GM12878 (cell line): ENCODE results near the gene NAGA. TPM values are rescaled to one million over a fixed set of nuclear protein-coding genes. Genes with fewer than 3 reads are reported as not detected.

Source experiments
- ATAC-seq: fragments of 200-7000 bp; cut with Tn5 transposase; 3 replicates; pipeline ENCODE4 v1.9.1; 2020; ENCODE audit warnings: mild to moderate bottlenecking, moderate library complexity
- BruUV-seq: library from RNA; stranded (reverse); fragments of 400-500 nt; replicated peaks from 2 replicates; lab custom pipeline; 2021; lab: Mats Ljungman, UMichigan
- CTCF ChIA-PET: fragments of 300-600 bp; sonication (Branson Sonifier 250); formaldehyde crosslinking; extraction: SDS; loops from one replicate; lab custom pipeline; 2021; ENCODE audit warnings: inconsistent platforms; lab: Yijun Ruan, JAX
- POLR2A ChIA-PET: fragments of 350-600 bp; formaldehyde crosslinking; extraction: SDS; loops from one replicate; lab custom pipeline; 2021; ENCODE audit warnings: inconsistent platforms; lab: Charles Lee
- RAD21 ChIA-PET: fragments of 300-600 bp; sonication (Branson Sonifier 250); formaldehyde crosslinking; loops from one replicate; lab custom pipeline; 2023; ENCODE audit warnings: antibody characterized with exemption; ENCODE audit not compliant: unreplicated experiment; lab: Charles Lee
- SMC1A ChIA-PET: fragments of 300-600 bp; sonication (Branson Sonifier 250); formaldehyde crosslinking; loops from one replicate; lab custom pipeline; 2023; ENCODE audit not compliant: unreplicated experiment, uncharacterized antibody; lab: Charles Lee
- DNase-seq: peaks from one replicate; pipeline ENCODE4 v3.0.0-alpha.2; 2011; ENCODE audit warnings: low read depth, low spot score
- FAIRE-seq: peaks from 3 replicates; lab custom pipeline; 2011; peaks lifted over from hg19 to GRCh38; lab: Jason Lieb, UNC
- H2AFZ ChIP-seq: 2 replicates; pipeline ENCODE4 v1.6.0; 2011; ENCODE audit warnings: low read depth, low read length, control low read depth; ENCODE audit not compliant: control insufficient read depth
- H3K27ac ChIP-seq: 2 replicates; pipeline ENCODE4 v1.5.1; 2011; ENCODE audit warnings: control low read depth; ENCODE audit not compliant: control insufficient read depth, insufficient read depth
- H3K27me3 ChIP-seq, 2 experiments: replicated peaks in 1 of 2; 2 replicates each; pipeline versions ENCODE4 v1.6.0 to v1.6.1; 2011; ENCODE audit warnings: low read length in 1 of 2; ENCODE audit not compliant: control insufficient read depth in 2 of 2, insufficient read depth in 2 of 2
- H3K36me3 ChIP-seq, 2 experiments: 2 replicates each; pipeline ENCODE4 v1.5.1; 2011; ENCODE audit warnings: low read length in 1 of 2; ENCODE audit not compliant: control insufficient read depth in 2 of 2, insufficient read depth in 2 of 2
- H3K4me1 ChIP-seq: 2 replicates; pipeline ENCODE4 v1.6.1; 2011; ENCODE audit warnings: mild to moderate bottlenecking, low read length, moderate library complexity, mixed read lengths; ENCODE audit not compliant: control insufficient read depth, insufficient read depth
- H3K4me2 ChIP-seq: 2 replicates; pipeline ENCODE4 v1.6.0; 2011; ENCODE audit warnings: control low read depth; ENCODE audit not compliant: control insufficient read depth, insufficient read depth
- H3K4me3 ChIP-seq: fragments of 200-600 bp; sonication (generic); 2 replicates; pipeline ENCODE4 v1.5.1; 2016
- H3K79me2 ChIP-seq: 2 replicates; pipeline ENCODE4 v1.6.0; 2011; ENCODE audit warnings: low read length; ENCODE audit not compliant: control insufficient read depth, insufficient read depth
- H3K9ac ChIP-seq: 2 replicates; pipeline ENCODE4 v1.8.0; 2011; ENCODE audit warnings: low read length, control low read depth, mixed read lengths; ENCODE audit not compliant: control insufficient read depth, insufficient read depth
- H3K9me3 ChIP-seq: replicated peaks from 3 replicates; pipeline ENCODE4 v1.5.1; 2011; ENCODE audit warnings: mild to moderate bottlenecking, low read length; ENCODE audit not compliant: control insufficient read depth, insufficient read depth
- H4K20me1 ChIP-seq: 2 replicates; pipeline ENCODE4 v1.6.0; 2011; ENCODE audit not compliant: control insufficient read depth, insufficient read depth
- FOS ChIP-seq: IDR thresholded peaks from 3 replicates; pipeline ENCODE4 v1.6.1; 2011; ENCODE audit warnings: borderline replicate concordance; ENCODE audit not compliant: insufficient read length; ENCODE audit errors: extremely low read depth
- FOXK2 ChIP-seq: fragments of 450-650 bp; IDR thresholded peaks from 2 replicates; pipeline ENCODE4 v1.6.1; 2017; ENCODE audit warnings: mild to moderate bottlenecking, moderate library complexity
- MEF2A ChIP-seq: IDR thresholded peaks from 2 replicates; pipeline ENCODE4 v1.6.1; 2011; ENCODE audit warnings: low read depth, mild to moderate bottlenecking, low read length, moderate library complexity; ENCODE audit not compliant: insufficient read depth
- MLLT1 ChIP-seq: fragments of 450-650 bp; IDR thresholded peaks from 2 replicates; pipeline ENCODE4 v1.6.1; 2016; ENCODE audit warnings: mild to moderate bottlenecking
- MYB ChIP-seq: fragments of 150-350 bp; IDR thresholded peaks from 2 replicates; pipeline ENCODE4 v1.6.1; 2014; ENCODE audit warnings: mild to moderate bottlenecking, low read depth, low read length, borderline replicate concordance
- NFIC ChIP-seq: IDR thresholded peaks from 2 replicates; pipeline ENCODE4 v1.6.1; 2012; ENCODE audit warnings: low read depth, mild to moderate bottlenecking, inconsistent platforms, low read length, moderate library complexity
- NKRF ChIP-seq: fragments of 450-650 bp; conservative IDR thresholded peaks from 2 replicates; pipeline ENCODE4 v1.6.1; 2017; ENCODE audit warnings: mild to moderate bottlenecking, moderate library complexity
- RELA ChIP-seq: fragments of 450-650 bp; IDR thresholded peaks from 2 replicates; pipeline ENCODE4 v1.8.0; 2014; ENCODE audit warnings: borderline replicate concordance; ENCODE audit not compliant: partially characterized antibody
- RFX5 ChIP-seq: IDR thresholded peaks from 2 replicates; pipeline ENCODE4 v1.6.1; 2011; ENCODE audit warnings: low read depth, low read length, improper control_type of control experiment
- SUZ12 ChIP-seq: fragments of 200-600 bp; sonication (generic); IDR thresholded peaks from one replicate; pipeline ENCODE4 v1.6.1; 2018; ENCODE audit warnings: antibody characterized with exemption, mild to moderate bottlenecking; ENCODE audit not compliant: unreplicated experiment
- WGBS: methylation state at CpG from one replicate; pipeline ENCODE4 v1.1.6; 2016; ENCODE audit warnings: low lambda C conversion rate; ENCODE audit not compliant: insufficient replicate concordance, insufficient coverage; ENCODE audit errors: missing lambda C conversion rate; 5-methylcytosine and 5-hydroxymethylcytosine counted together
- in situ Hi-C: fragments of 300-500 bp; cut with MboI; formaldehyde crosslinking; loops from 9 replicates; pipeline ENCODE4 v1.14.3; 2018; ENCODE audit warnings: mixed read lengths
- intact Hi-C: fragments of 100-400 bp; cut with micrococcal nuclease; formaldehyde crosslinking; loops from one replicate; pipeline ENCODE4 v1.14.2; 2022; ENCODE audit not compliant: unreplicated experiment
- polyA plus RNA-seq, 11 experiments: library from polyadenylated mRNA; depleted of rRNA in 4 of 11; unstranded in 6 of 11; stranded (reverse) in 5 of 11; fragments of >200 nt; fragmentation: Nextera tagmentation in 4 of 11; fragmentation: Illumina TruSeq in 1 of 11; extraction: Ambion mirVana in 4 of 11; extraction: Trizol in 1 of 11; gene quantifications; 1 replicate in 1 of 11; 2 replicates in 10 of 11; pipeline versions ENCODE4 v1.2.1 to v1.2.3, GENCODE V29; 2011 to 2016; ENCODE audit warnings: inconsistent platforms in 2 of 11, missing spikeins in 2 of 11, low read depth in 1 of 11
- total RNA-seq, 4 experiments: library from RNA; depleted of rRNA in 3 of 4; stranded (reverse); fragments of >200 nt in 3 of 4; fragmentation: Illumina TruSeq in 1 of 4; extraction: Trizol in 1 of 4; gene quantifications; 2 replicates each; pipeline versions ENCODE4 v1.2.1 to v1.2.3, GENCODE V29; 2013 to 2021

Gene NAGA
- total and polyA plus RNA-seq, 10 of the 15 experiments (the other 5 are each of a cell fraction or from before 2014, with no cell fraction given): 9.3 to 46.0 (median 33.2) TPM

GRCh38 chr22:42013385-42013784, 57.2 kb downstream of the NAGA start:
- 50% methylated on average over 4 of the region's 4 CpGs for WGBS
- in situ Hi-C loops: no loop called here
- Histone ChIP-seq H3K27ac (no peak overlapping the region), H3K4me2 (no peak overlapping the region), H3K4me3 (no peak overlapping the region), H3K79me2 (no peaks in the 10 kb centered on the region), H2AFZ (no peak overlapping the region), H3K9me3 (no peaks in the 10 kb centered on the region; the same call in 2 of the 3 replicates), H3K36me3 (no peaks in the 10 kb centered on the region), H3K4me1 (no peaks in the 10 kb centered on the region), H4K20me1 (no peaks in the 10 kb centered on the region), H3K9ac (no peak overlapping the region), H3K27me3 (no peaks in the 10 kb centered on the region)
- POLR2A ChIA-PET: interaction anchor here (1.2 kb wide), 1 partner anchor 18 kb away, joined by 3 read pairs; no protein-coding TSS in a partner anchor
- BruUV-seq: no TSS peak
- DNase-seq (no peak), ATAC-seq (no peak), FAIRE-seq (no peak)
- RAD21 ChIA-PET: no interaction called here
- intact Hi-C loops: no loop called here
- CTCF ChIA-PET: no interaction called here
- TF ChIP-seq FOXK2: no peak
- SMC1A ChIA-PET: no interaction called here

- in situ Hi-C loops: no loop called here
- ATAC-seq (no peak), FAIRE-seq (no peak), DNase-seq (no peak)
- ChIA-PET CTCF (no interaction called here), SMC1A (no interaction called here), POLR2A (interaction anchor here (0.8 kb wide), 1 partner anchor 373 kb away, joined by 3 read pairs; no protein-coding TSS in a partner anchor), RAD21 (no interaction called here)
- H3K4me1 ChIP-seq: no peaks in the 10 kb centered on the region
- no peaks in the 10 kb centered on the region for H3K79me2 ChIP-seq
- no peaks in the 10 kb centered on the region for H4K20me1 ChIP-seq
- no peaks in the 10 kb centered on the region for H3K36me3 ChIP-seq
- BruUV-seq: no TSS peak
- no peak overlapping the region for H3K27ac ChIP-seq
- no peaks in the 10 kb centered on the region; the same call in 2 of the 3 replicates for H3K9me3 ChIP-seq
- H3K9ac ChIP-seq: no peak overlapping the region
- H2AFZ ChIP-seq: no peak overlapping the region
- intact Hi-C loops: no loop called here
- TF ChIP-seq MLLT1 (no peak), MEF2A (no peak), RELA (no peak), NFIC (no peak), MYB (no peak), RFX5 (no peak), NKRF (no peak), FOS (no peak), SUZ12 (no peak)
- H3K27me3 ChIP-seq: no peaks in the 10 kb centered on the region
- 86% methylated on average over 7 of the region's 7 CpGs for WGBS
- H3K4me3 ChIP-seq: no peak overlapping the region
- H3K4me2 ChIP-seq: no peak overlapping the region
Measured at GRCh38 chr22:42010778-42011177, 59.8 kb downstream of the NAGA start.
